Calu3 (cell line): ENCODE results near the gene DENND4B. TPM values are rescaled to one million over a fixed set of nuclear protein-coding genes. Genes with fewer than 3 reads are reported as not detected.

Source experiments
- BruUV-seq: library from RNA; stranded (reverse); fragments of 400-500 nt; replicated peaks from 2 replicates; lab custom pipeline; 2021; lab: Mats Ljungman, UMichigan
- CTCF ChIA-PET: fragments of 300-600 bp; sonication (Branson Sonifier 250); formaldehyde crosslinking; loops from one replicate; lab custom pipeline; 2022; ENCODE audit warnings: antibody characterized with exemption; lab: Charles Lee
- DNase-seq: peaks from one replicate; pipeline ENCODE4 v3.0.0; 2022
- H3K27ac Mint-ChIP-seq: one replicate; pipeline ENCODE4 v1.8.0; 2022; ENCODE audit warnings: mixed read lengths; ENCODE audit not compliant: unreplicated experiment
- H3K27me3 Mint-ChIP-seq: one replicate; pipeline ENCODE4 v1.8.0; 2022; ENCODE audit warnings: mixed read lengths; ENCODE audit not compliant: unreplicated experiment
- H3K36me3 Mint-ChIP-seq: one replicate; pipeline ENCODE4 v1.8.0; 2022; ENCODE audit warnings: mild to moderate bottlenecking, moderate library complexity, mixed read lengths; ENCODE audit not compliant: insufficient read depth, unreplicated experiment
- H3K4me1 Mint-ChIP-seq: one replicate; pipeline ENCODE4 v1.8.0; 2022; ENCODE audit warnings: mild to moderate bottlenecking, low read depth, mixed read lengths; ENCODE audit not compliant: unreplicated experiment
- H3K4me3 Mint-ChIP-seq: one replicate; pipeline ENCODE4 v1.8.0; 2022; ENCODE audit warnings: mild to moderate bottlenecking, low read depth, moderate library complexity, mixed read lengths; ENCODE audit not compliant: unreplicated experiment
- H3K9me3 Mint-ChIP-seq: one replicate; pipeline ENCODE4 v1.8.0; 2022; ENCODE audit warnings: low read depth, mixed read lengths; ENCODE audit not compliant: unreplicated experiment
- CTCF ChIP-seq: fragments of 200-600 bp; IDR thresholded peaks from one replicate; pipeline ENCODE4 v1.8.0; 2022; ENCODE audit warnings: antibody characterized with exemption; ENCODE audit not compliant: unreplicated experiment
- intact Hi-C: fragments of 100-400 bp; cut with micrococcal nuclease; formaldehyde crosslinking; loops from one replicate; pipeline ENCODE4 v1.10.0; 2022; ENCODE audit not compliant: unreplicated experiment
- total RNA-seq: library from RNA; stranded (reverse); gene quantifications from 2 replicates; pipeline ENCODE4 v1.2.3, GENCODE V29; 2022

DENND4B gene
- total RNA-seq, 1 experiment from 2014 or later = 90.0 TPM

- intact Hi-C loops = no loop called here
- Mint-ChIP-seq H3K27me3 (no peaks in the 10 kb centered on the region), H3K9me3 (no peaks in the 10 kb centered on the region), H3K36me3 (peaks cover 42% of the 10 kb centered on the region), H3K27ac (no peak overlapping the region), H3K4me1 (no peaks in the 10 kb centered on the region), H3K4me3 (no peak overlapping the region)
- no TSS peak for BruUV-seq
- no peak for TF ChIP-seq CTCF
- DNase-seq = no peak
- CTCF ChIA-PET = interaction anchor here (0.8 kb wide), 1 partner anchor 13 kb away, joined by 6 read pairs; no protein-coding TSS in a partner anchor
Observed at GRCh38 chr1:153929981-153930948, 16.3 kb downstream of the DENND4B start.

- peaks cover 33% of the 10 kb centered on the region for H3K36me3 Mint-ChIP-seq
- H3K4me1 Mint-ChIP-seq = no peaks in the 10 kb centered on the region
- TSS peak; percentile 27 for BruUV-seq
- H3K9me3 Mint-ChIP-seq = no peaks in the 10 kb centered on the region
- H3K27ac Mint-ChIP-seq = no peak overlapping the region
- no peak overlapping the region for H3K4me3 Mint-ChIP-seq
- DNase-seq = no peak
- CTCF ChIA-PET = no interaction called here
- H3K27me3 Mint-ChIP-seq = no peaks in the 10 kb centered on the region
- no peak for TF ChIP-seq CTCF
- intact Hi-C loops = no loop called here
Observed at GRCh38 chr1:153929426-153929825, 17.1 kb downstream of the DENND4B start.

- CTCF ChIA-PET = no interaction called here
- no TSS peak for BruUV-seq
- no peak for TF ChIP-seq CTCF
Observed at GRCh38 chr1:153928791-153929341, 17.7 kb downstream of the DENND4B start.

GRCh38 chr1:153928245-153928644 lies 18.3 kb downstream of the DENND4B start:
- H3K4me1 Mint-ChIP-seq = no peaks in the 10 kb centered on the region
- H3K4me3 Mint-ChIP-seq = no peak overlapping the region
- H3K27me3 Mint-ChIP-seq = no peaks in the 10 kb centered on the region
- H3K9me3 Mint-ChIP-seq = no peaks in the 10 kb centered on the region
- intact Hi-C loops = no loop called here
- peaks cover 38% of the 10 kb centered on the region for H3K36me3 Mint-ChIP-seq
- BruUV-seq = no TSS peak
- CTCF ChIA-PET = no interaction called here
- no peak for DNase-seq
- TF ChIP-seq CTCF = no peak
- no peak overlapping the region for H3K27ac Mint-ChIP-seq

More at GRCh38 chr1:153928791-153929341, 17.7 kb downstream of the DENND4B start:
- H3K27ac Mint-ChIP-seq = no peak overlapping the region
- no peaks in the 10 kb centered on the region for H3K4me1 Mint-ChIP-seq
- no peak overlapping the region for H3K4me3 Mint-ChIP-seq
- H3K27me3 Mint-ChIP-seq = no peaks in the 10 kb centered on the region
- DNase-seq = no peak
- H3K36me3 Mint-ChIP-seq = peaks cover 33% of the 10 kb centered on the region
- intact Hi-C loops = no loop called here
- no peaks in the 10 kb centered on the region for H3K9me3 Mint-ChIP-seq
